Ascending aorta (tissue), 2 donors: ENCODE results near the gene EDC3. TPM values are rescaled to one million over a fixed set of nuclear protein-coding genes. Genes with fewer than 3 reads are reported as not detected.
"Not testable (repeated sequence)": the region's sequence is repeated elsewhere in the genome, so short reads cannot be mapped to it uniquely, and the experiment has no call there.

ENCODE experiments used
- DNase-seq, 2 donors: peaks; one replicate each; pipeline ENCODE4 v3.0.0-alpha.2; 2019; ENCODE audit warnings: low spot score in 2 of 2
- H3K27ac ChIP-seq, 2 donors: fragments of 200-600 bp; sonication (generic); one replicate each; pipeline ENCODE4 v1.5.1; 2016 to 2017; ENCODE audit warnings: mild to moderate bottlenecking in 1 of 2
- H3K27me3 ChIP-seq: fragments of 200-600 bp; sonication (generic); one replicate; pipeline ENCODE4 v1.5.1; 2017
- H3K36me3 ChIP-seq, 2 donors: fragments of 200-600 bp; sonication (generic); one replicate each; pipeline ENCODE4 v1.5.1; 2016
- H3K4me1 ChIP-seq, 2 donors: fragments of 200-600 bp; sonication (generic); one replicate each; pipeline ENCODE4 v1.5.1; 2016 to 2017; ENCODE audit warnings: mild to moderate bottlenecking in 1 of 2
- H3K4me3 ChIP-seq, 2 donors: fragments of 200-600 bp; sonication (generic); one replicate each; pipeline ENCODE4 v1.5.1; 2016 to 2017; ENCODE audit warnings: mild to moderate bottlenecking in 1 of 2
- H3K9me3 ChIP-seq, 2 donors: fragments of 200-600 bp; sonication (generic); one replicate each; pipeline ENCODE4 v1.5.1; 2016
- CTCF ChIP-seq, 3 experiments: fragments of 200-600 bp in 2 of 3; fragments of 450-650 bp in 1 of 3; sonication (generic) in 2 of 3; IDR thresholded peaks; one replicate each; pipeline ENCODE4 v1.5.1; 2016 to 2019; ENCODE audit warnings: antibody characterized with exemption in 3 of 3, mild to moderate bottlenecking in 1 of 3, moderate library complexity in 1 of 3
- intact Hi-C: fragments of 100-400 bp; cut with DNase I; formaldehyde crosslinking; loops from one replicate; pipeline ENCODE4 v1.15.1; 2023
- total RNA-seq: library from RNA; depleted of rRNA; stranded (reverse); fragments of >200 nt; gene quantifications from one replicate; pipeline ENCODE4 v1.1.0, GENCODE V29; 2016

The EDC3 gene
- total RNA-seq, 1 donor from 2014 or later: 8.8 TPM

- Histone ChIP-seq H3K9me3 (no peaks in the 10 kb centered on the region), H3K27me3 (no peaks in the 10 kb centered on the region), H3K4me1 (no peaks in the 10 kb centered on the region), H3K4me3 (no peak overlapping the region), H3K27ac (no peak overlapping the region), H3K36me3 (peaks cover 89 to 94% of the 10 kb centered on the region in 2 donors)
- DNase-seq: no peak
- TF ChIP-seq CTCF (IDR thresholded peaks at IDR 0.05): no peak
- intact Hi-C loops: loop anchor here (5.0 kb wide), 1 partner anchor 259 kb away; no protein-coding TSS in a partner anchor
Observed at GRCh38 chr15:74631408-74631807, 64.4 kb downstream of the EDC3 start.

- Histone ChIP-seq H3K27me3 (no peaks in the 10 kb centered on the region), H3K4me1 (no peaks in the 10 kb centered on the region), H3K4me3 (no peak overlapping the region), H3K9me3 (no peaks in the 10 kb centered on the region), H3K36me3 (peaks cover 88 to 94% of the 10 kb centered on the region in 2 donors), H3K27ac (no peak overlapping the region)
- DNase-seq: no peak
- TF ChIP-seq CTCF (IDR thresholded peaks at IDR 0.05): no peak
- intact Hi-C loops: loop anchor here (5.0 kb wide), 1 partner anchor 259 kb away; no protein-coding TSS in a partner anchor
Observed at GRCh38 chr15:74631087-74631385, 64.8 kb downstream of the EDC3 start.

- Histone ChIP-seq H3K27ac (no peak overlapping the region), H3K9me3 (no peaks in the 10 kb centered on the region), H3K27me3 (no peaks in the 10 kb centered on the region), H3K4me3 (no peak overlapping the region), H3K36me3 (peaks cover 90 to 94% of the 10 kb centered on the region in 2 donors), H3K4me1 (no peaks in the 10 kb centered on the region)
- intact Hi-C loops: loop anchor here (5.0 kb wide), 1 partner anchor 258 kb away; no protein-coding TSS in a partner anchor
- no peak for DNase-seq
- TF ChIP-seq CTCF (IDR thresholded peaks at IDR 0.05): no peak
Observed at GRCh38 chr15:74630284-74631086, 65.3 kb downstream of the EDC3 start.

- not testable (repeated sequence) for DNase-seq, H3K4me3 ChIP-seq
Observed at GRCh38 chr15:74629696-74630095, 66.1 kb downstream of the EDC3 start.

GRCh38 chr15:74628949-74629348 lies 66.9 kb downstream of the EDC3 start:
- DNase-seq: no peak
- no peaks in the 10 kb centered on the region for H3K4me1 ChIP-seq
- no peak for TF ChIP-seq CTCF (IDR thresholded peaks at IDR 0.05)
- no peak overlapping the region for H3K4me3 ChIP-seq
- intact Hi-C loops: no loop called here
- H3K36me3 ChIP-seq: peaks cover 90 to 94% of the 10 kb centered on the region in 2 donors
- no peaks in the 10 kb centered on the region for H3K27me3 ChIP-seq
- no peak overlapping the region for H3K27ac ChIP-seq
- no peaks in the 10 kb centered on the region for H3K9me3 ChIP-seq

More at GRCh38 chr15:74629696-74630095, 66.1 kb downstream of the EDC3 start:
- intact Hi-C loops: loop anchor here (5.0 kb wide), 1 partner anchor 257 kb away; no protein-coding TSS in a partner anchor
- not testable (repeated sequence) for H3K27ac ChIP-seq, H3K9me3 ChIP-seq, H3K4me1 ChIP-seq, H3K27me3 ChIP-seq
- H3K36me3 ChIP-seq: peaks cover 90 to 94% of the 10 kb centered on the region in 2 donors

- DNase-seq: no peak
- Histone ChIP-seq H3K4me3 (no peak overlapping the region), H3K27ac (no peak overlapping the region), H3K27me3 (no peaks in the 10 kb centered on the region), H3K4me1 (no peaks in the 10 kb centered on the region), H3K36me3 (peaks cover 94 to 97% of the 10 kb centered on the region in 2 donors), H3K9me3 (no peaks in the 10 kb centered on the region)
- no peak for TF ChIP-seq CTCF (IDR thresholded peaks at IDR 0.05)
- intact Hi-C loops: no loop called here
Observed at GRCh38 chr15:74628199-74628598, 67.6 kb downstream of the EDC3 start.
